Endodermal cell (in vitro differentiated cells): ENCODE measurements around the gene ACOT8. TPM values are rescaled to one million over a fixed set of nuclear protein-coding genes. Genes with fewer than 3 reads are reported as not detected.
A peak's percentile ranks its signal among the peaks of the same experiment; 100 is the strongest.

Experiments
- DNase-seq: peaks from one replicate; pipeline ENCODE4 v3.0.0-alpha.2; 2017
- H3K27ac ChIP-seq: 2 replicates; pipeline ENCODE4 v1.5.1; 2013; ENCODE audit warnings: mild to moderate bottlenecking, low read depth, low read length, moderate library complexity
- H3K27me3 ChIP-seq: 2 replicates; pipeline ENCODE4 v1.6.1; 2013; ENCODE audit warnings: mild to moderate bottlenecking, low read length, moderate library complexity; ENCODE audit not compliant: insufficient read depth, control insufficient read depth, poor library complexity, severe bottlenecking
- H3K36me3 ChIP-seq: 2 replicates; pipeline ENCODE4 v1.7.0; 2013; ENCODE audit warnings: mild to moderate bottlenecking, low read length, moderate library complexity; ENCODE audit not compliant: control insufficient read depth, insufficient read depth
- H3K4me1 ChIP-seq: one replicate; pipeline ENCODE4 v1.7.0; 2013; ENCODE audit warnings: low read length; ENCODE audit not compliant: control insufficient read depth, insufficient read depth
- H3K4me3 ChIP-seq: 2 replicates; pipeline ENCODE4 v1.5.1; 2013; ENCODE audit warnings: mild to moderate bottlenecking, low read length, moderate library complexity
- H3K9ac ChIP-seq: 2 replicates; pipeline ENCODE4 v1.6.1; 2013; ENCODE audit warnings: mild to moderate bottlenecking, low read length, moderate library complexity; ENCODE audit not compliant: poor library complexity, severe bottlenecking; ENCODE audit errors: extremely low read depth
- H3K9me3 ChIP-seq: 2 replicates; pipeline ENCODE4 v1.6.1; 2013; ENCODE audit warnings: mild to moderate bottlenecking, low read length, moderate library complexity; ENCODE audit not compliant: control insufficient read depth
- H3K27ac Mint-ChIP-seq: 2 replicates; pipeline ENCODE4 v1.8.0; 2020; ENCODE audit warnings: mixed read lengths
- H3K27me3 Mint-ChIP-seq: 2 replicates; pipeline ENCODE4 v1.8.0; 2021; ENCODE audit warnings: mild to moderate bottlenecking, mixed read lengths; ENCODE audit not compliant: insufficient read depth
- H3K36me3 Mint-ChIP-seq: 2 replicates; pipeline ENCODE4 v1.8.0; 2020; ENCODE audit warnings: low read depth, mixed read lengths
- H3K4me1 Mint-ChIP-seq: 2 replicates; pipeline ENCODE4 v1.8.0; 2020; ENCODE audit warnings: mixed read lengths
- H3K4me3 Mint-ChIP-seq: 2 replicates; pipeline ENCODE4 v1.8.0; 2020; ENCODE audit warnings: mild to moderate bottlenecking, moderate library complexity, mixed read lengths
- H3K9me3 Mint-ChIP-seq: 2 replicates; pipeline ENCODE4 v1.8.0; 2020; ENCODE audit warnings: mild to moderate bottlenecking, mixed read lengths
- CTCF ChIP-seq: fragments of 200-600 bp; sonication (generic); conservative IDR thresholded peaks from 2 replicates; pipeline ENCODE4 v1.5.0; 2021; ENCODE audit warnings: antibody characterized with exemption, mild to moderate bottlenecking
- WGBS, 2 experiments: methylation state at CpG; one replicate each; pipeline versions ENCODE4 v1.1.5 to v1.1.7; 2013; ENCODE audit warnings: missing lambda C conversion rate in 2 of 2, mixed read lengths in 1 of 2; ENCODE audit not compliant: insufficient coverage in 1 of 2, insufficient read length in 1 of 2; 5-methylcytosine and 5-hydroxymethylcytosine counted together
- total RNA-seq, 2 donors: library from RNA; stranded (reverse); fragmentation: NEBNext Ultra II Directional in 1 of 2; extraction: Animal tissue kit (Norgen Biotek cat#: 25700) in 1 of 2; gene quantifications; 2 replicates in 1 of 2; 3 replicates in 1 of 2; pipeline ENCODE4 v1.2.1, GENCODE V29; 2021

ACOT8 gene
- total RNA-seq, 2 donors from 2014 or later = 24.3 to 27.9 TPM

- H3K36me3 ChIP-seq = peaks cover 29% of the 10 kb centered on the region
- DNase-seq = no peak
- H3K4me1 Mint-ChIP-seq = peaks cover 6% of the 10 kb centered on the region
- H3K27ac Mint-ChIP-seq = no peak overlapping the region
- H3K27ac ChIP-seq = no peak overlapping the region
- TF ChIP-seq CTCF = no peak
- no peaks in the 10 kb centered on the region for H3K9me3 ChIP-seq
- H3K27me3 Mint-ChIP-seq = no peaks in the 10 kb centered on the region
- H3K27me3 ChIP-seq = no peaks in the 10 kb centered on the region
- no peaks in the 10 kb centered on the region for H3K4me1 ChIP-seq
- 96 to 100% methylated on average over 4 of the region's 4 CpGs for WGBS, 2 experiments
- peak overlapping the region; percentile 90 for H3K4me3 Mint-ChIP-seq
- H3K4me3 ChIP-seq = no peak overlapping the region
- no peak overlapping the region for H3K9ac ChIP-seq
- peaks cover 27% of the 10 kb centered on the region for H3K36me3 Mint-ChIP-seq
- no peaks in the 10 kb centered on the region for H3K9me3 Mint-ChIP-seq
Measured at GRCh38 chr20:45882469-45883099, 25.4 kb upstream of the ACOT8 start.

DNA sequence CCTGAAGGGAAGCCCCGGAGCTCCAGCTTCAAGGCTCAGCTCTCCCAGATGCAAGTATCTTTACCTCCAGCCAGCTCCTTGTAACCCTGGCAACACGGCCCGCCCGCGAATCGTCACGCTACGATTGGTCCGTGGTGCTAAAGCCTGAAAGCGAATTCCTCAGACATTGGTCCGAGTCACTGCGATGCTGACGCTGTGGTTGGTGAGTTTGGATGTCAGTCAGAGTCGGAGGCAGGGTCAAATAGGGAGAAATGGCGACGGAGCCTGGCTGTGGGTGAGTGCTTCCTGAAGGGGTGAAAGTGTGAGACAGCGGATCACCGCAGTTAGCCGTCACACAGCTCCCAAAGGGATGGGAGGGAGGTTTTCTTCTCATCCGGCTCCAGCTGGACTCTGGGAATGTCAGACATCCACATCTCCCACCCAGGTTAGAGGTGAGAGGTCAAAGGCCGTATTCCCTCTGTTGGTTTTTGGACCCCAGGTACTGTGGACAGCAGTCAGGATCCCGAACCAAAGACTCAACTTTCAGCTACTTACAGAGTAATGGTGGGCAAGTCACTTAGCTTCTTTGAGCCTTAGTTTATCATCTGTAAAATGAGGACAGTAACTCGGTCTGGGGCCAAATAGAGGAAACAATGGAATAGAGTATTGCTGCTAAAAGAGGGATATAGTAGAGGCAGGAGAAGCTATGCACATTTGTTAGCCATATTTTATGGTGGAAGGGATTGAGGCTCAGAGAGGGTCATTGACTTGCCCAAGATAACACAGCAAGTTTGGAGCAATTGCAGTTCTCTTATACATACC is 24.0 kb upstream of the ACOT8 start, which contains the start of gene ZSWIM1:
TSS of gene ZSWIM1 (plus strand) at position 240 of the 801 bp plus-strand sequence. CDS start 1,366 bp downstream, outside the sequence.
- Histone ChIP-seq H3K4me3 (peak within 1 kb of the TSS; percentile 100), H3K27me3 (no peaks in the 10 kb centered on the region), H3K4me1 (no peaks in the 10 kb centered on the region), H3K9me3 (no peaks in the 10 kb centered on the region), H3K36me3 (peaks cover 39% of the 10 kb centered on the region), H3K9ac (peak within 1 kb of the TSS; percentile 88), H3K27ac (peak within 1 kb of the TSS; percentile 52)
- peak; percentile 100 for DNase-seq
- 3 to 4% methylated on average over 13 to 23 of the region's 23 CpGs for WGBS, 2 experiments
- Mint-ChIP-seq H3K4me3 (peak within 1 kb of the TSS; percentile 90), H3K27ac (peak within 1 kb of the TSS; percentile 95), H3K9me3 (no peaks in the 10 kb centered on the region), H3K27me3 (no peaks in the 10 kb centered on the region), H3K4me1 (peaks cover 6% of the 10 kb centered on the region), H3K36me3 (peaks cover 26% of the 10 kb centered on the region)
- no peak for TF ChIP-seq CTCF

GRCh38 chr20:45878076-45878761 is 21.0 kb upstream of the ACOT8 start:
- Histone ChIP-seq H3K4me3 (no peak overlapping the region), H3K36me3 (peaks cover 24% of the 10 kb centered on the region), H3K27me3 (no peaks in the 10 kb centered on the region), H3K4me1 (peaks cover 3% of the 10 kb centered on the region), H3K9ac (no peak overlapping the region), H3K9me3 (no peaks in the 10 kb centered on the region), H3K27ac (no peak overlapping the region)
- no peaks in the 10 kb centered on the region for H3K9me3 Mint-ChIP-seq
- no peak overlapping the region for H3K4me3 Mint-ChIP-seq
- no peak for DNase-seq
- WGBS, 2 experiments = 92 to 95% methylated on average over 12 to 13 of the region's 13 CpGs
- peaks cover 16% of the 10 kb centered on the region for H3K4me1 Mint-ChIP-seq
- no peak overlapping the region for H3K27ac Mint-ChIP-seq
- H3K36me3 Mint-ChIP-seq = peaks cover 14% of the 10 kb centered on the region
- H3K27me3 Mint-ChIP-seq = no peaks in the 10 kb centered on the region
- no peak for TF ChIP-seq CTCF
